ENCODE results near the gene AARSD1.
"Not testable (repeated sequence)": the region's sequence is repeated elsewhere in the genome, so short reads cannot be mapped to it uniquely, and the experiment has no call there.

Gene AARSD1

DNA sequence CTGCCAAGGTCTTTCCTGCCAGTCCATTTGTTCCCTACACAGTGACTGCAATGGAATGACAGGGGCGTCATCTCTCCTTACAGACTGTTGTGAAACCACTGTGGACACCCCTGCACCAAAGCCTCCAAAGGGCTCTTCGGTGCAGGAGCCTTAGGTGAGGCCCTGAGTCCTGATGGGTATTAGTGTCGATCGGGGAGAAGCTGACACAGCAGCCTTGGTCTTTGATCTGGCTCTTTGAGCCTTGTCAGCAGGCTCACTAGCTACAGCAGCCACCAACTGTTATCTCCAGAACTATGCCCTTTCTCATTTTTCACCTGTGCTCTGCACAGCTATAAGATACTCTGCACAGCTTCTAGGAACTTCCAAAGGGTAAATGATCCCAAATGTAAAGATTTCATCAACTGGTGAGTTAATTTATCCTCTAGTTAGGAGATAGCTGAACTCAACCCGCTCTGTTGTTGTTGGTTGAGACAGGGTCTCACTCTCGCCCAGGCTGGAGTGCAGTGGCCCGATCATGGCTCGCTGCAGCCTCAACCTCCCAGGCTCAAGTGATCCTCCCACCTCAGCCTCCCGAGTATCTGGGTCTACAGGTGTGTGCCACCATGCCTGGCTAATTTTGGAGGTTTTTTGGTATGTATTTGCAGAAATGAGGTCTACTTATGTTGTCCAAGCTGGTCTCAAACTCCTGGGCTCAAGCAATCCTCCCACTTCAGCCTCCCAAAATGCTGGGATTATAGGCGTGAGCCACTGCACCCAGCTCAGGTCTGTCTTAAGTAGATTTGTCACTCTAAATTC is 44.0 kb downstream of the AARSD1 start:
- DNase-seq (ENCODE audit: low read depth): no peak

DNA sequence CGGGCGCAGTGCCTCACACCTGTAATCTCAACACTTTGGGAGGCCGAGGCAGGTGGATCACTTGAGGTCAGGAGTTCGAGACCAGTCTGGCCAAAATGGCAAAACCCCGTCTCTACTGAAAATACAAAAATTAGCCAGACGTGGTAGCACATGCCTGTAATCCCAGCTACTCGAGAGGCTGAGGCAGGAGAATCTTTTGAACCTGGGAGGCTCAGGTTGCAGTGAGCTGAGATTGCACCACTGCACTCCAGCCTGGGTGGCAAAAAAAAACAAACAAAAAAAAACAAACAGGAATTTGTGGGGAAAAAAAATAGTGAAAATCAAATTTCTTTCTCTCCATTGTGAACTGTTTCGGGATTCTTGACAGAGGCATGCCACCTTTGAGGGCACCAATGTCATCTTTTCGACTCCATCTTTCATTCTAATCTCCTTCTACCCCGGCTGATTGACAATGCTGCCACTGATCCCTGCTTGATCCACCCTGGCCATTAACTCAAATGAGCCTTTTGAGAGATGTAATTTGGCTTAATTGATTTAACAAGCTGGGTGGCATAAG is 44.7 kb downstream of the AARSD1 start:
- DNase-seq (ENCODE audit: low read depth): not testable (repeated sequence)

DNA sequence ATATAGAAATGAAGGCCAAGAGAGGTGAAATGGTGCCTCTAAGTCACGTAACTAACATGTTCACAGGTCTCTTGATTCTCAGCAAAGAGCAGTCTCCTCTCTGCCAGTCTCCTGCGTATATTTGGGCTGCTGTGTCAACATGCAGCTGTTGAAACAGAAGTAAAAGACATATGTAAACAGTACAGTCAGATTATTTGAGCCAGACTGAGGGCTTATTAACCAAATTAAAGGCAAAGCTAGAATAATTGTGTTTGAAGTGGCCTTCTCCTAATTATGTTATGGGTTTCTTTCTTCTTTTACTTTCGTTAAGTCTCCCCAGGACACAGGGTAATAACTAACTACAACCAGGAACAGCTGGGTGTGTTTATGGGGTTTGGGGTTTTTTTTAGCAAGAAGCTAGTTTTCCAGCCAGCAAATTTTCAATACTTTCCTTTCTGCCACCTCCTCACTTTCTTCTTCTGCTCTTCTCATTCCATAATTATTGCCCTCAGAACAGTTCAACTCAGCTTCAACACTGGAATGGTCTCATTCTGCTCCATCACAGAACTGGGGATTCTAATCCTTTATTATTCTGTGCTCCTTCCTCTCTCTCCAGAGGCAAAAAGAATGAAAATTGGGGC is 45.2 kb downstream of the AARSD1 start:
- DNase-seq (ENCODE audit: low read depth): no peak

- DNase-seq (ENCODE audit: low read depth): no peak
Measured at GRCh38 chr17:42917236-42917603, 47.0 kb downstream of the AARSD1 start.

DNA sequence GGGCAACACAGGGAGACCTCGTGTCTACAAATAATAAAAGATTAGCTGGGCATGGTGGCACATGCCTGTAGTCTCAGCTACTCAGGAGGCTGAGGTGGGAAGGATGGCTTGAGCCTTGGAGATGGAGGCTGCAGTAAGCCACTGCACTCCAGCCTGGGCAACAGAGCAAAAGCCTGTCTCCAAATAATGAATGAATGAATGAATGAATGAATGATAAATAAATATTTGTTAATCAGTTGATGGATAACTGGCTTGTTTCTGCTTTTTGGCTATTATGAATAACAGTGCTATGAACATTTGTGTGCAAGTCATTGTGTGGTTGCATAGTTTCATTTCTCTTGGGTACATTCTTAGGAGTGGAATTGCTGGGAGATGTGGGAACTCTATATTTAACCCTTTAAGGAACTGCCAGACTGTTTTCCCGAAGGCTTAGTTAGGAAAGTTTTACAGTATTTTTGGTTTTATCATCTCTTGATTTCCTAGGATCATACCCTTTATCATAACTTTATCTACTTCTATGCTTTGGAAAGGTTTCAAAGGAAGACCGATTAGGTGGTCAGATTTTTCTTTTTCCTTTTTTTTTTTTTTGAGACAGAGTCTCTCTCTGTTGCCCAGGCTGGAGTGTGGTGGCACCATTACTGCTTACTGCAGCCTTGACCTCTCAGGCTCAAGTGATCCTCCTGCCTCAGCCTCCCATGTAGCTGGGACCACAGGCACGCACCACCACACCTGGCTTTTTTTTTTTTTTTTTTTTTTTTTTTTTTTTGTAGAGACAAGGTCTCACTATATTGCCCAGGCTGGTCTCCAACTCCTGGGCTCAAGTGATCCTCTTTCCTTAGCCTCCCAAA is 47.6 kb downstream of the AARSD1 start:
- not testable (repeated sequence) for DNase-seq (ENCODE audit: low read depth)

- not testable (repeated sequence) for DNase-seq (ENCODE audit: low read depth)
Measured at GRCh38 chr17:42915288-42915687, 49.0 kb downstream of the AARSD1 start.

DNA sequence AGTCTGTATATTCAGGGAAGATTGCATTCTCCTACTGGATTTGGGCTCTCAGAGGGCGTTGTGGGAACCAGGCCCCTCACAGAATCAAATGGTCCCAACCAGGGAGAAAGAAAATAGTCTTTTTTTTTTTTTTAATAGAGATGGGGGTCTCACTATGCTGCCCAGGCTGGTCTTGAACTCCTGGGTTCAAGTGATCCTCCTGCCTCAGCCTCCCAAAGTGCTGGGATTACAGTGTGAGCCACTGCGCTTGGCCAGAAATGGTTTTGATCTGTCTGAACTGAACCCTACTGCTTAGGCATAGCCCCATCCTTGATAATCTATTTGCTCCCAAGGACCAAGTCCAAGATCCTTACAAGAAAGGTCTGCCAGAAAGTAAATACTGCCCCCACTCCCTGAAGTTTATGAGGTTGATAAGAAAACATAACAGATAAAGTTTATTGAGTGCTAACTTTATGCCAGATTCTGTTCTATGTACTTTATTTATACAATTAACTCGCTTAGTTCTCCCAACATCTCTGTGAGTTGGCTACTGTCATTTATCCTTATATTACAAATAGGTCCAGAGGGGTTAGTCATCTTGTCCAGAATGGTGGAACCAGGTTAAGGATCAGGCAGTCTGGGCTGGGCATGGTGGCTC is 50.2 kb downstream of the AARSD1 start:
- DNase-seq (ENCODE audit: low read depth): no peak

GRCh38 chr17:42913522-42913921 is 50.7 kb downstream of the AARSD1 start:
- no peak for DNase-seq (ENCODE audit: low read depth)

DNA sequence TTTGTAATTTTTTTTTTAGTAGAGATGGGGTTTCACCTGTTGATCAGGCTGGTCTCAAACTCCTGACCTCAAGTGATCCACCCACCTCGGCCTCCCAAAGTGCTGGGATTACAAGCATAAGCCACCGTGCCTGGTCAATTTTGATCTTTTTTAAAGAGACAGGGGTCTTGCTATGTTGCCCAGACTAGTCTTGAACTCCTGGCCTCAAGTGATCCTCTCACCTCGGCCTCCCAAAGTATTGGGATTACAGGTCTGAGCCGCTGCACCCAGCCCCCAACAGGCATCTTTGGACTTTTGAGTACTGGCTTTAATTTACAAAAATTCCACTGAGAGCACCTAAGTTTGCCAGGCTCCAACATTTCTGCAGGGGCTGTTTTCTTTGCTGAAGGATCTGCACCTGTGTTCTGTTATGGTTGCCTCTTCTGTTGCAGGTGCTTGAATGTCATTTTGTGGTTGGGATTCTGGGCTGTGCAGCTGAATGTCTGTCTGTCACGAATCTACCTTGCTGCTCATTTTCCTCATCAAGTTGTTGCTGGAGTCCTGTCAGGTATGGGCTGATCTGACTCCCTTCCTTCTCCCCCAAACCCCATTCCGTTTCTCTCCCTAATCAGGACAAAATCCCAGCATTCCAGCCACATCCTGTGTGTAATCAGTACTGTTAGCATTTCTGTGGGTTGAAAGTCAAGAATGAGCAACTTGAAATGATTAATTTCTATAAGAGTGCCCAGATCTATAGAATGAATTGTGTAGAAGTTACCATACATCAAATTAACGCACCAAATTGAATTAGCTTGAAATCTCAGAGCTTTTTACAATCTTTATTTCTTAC is 55.2 kb downstream of the AARSD1 start:
- DNase-seq (ENCODE audit: low read depth): no peak

- DNase-seq (ENCODE audit: low read depth): no peak
Measured at GRCh38 chr17:42906772-42907446, 57.3 kb downstream of the AARSD1 start.

DNA sequence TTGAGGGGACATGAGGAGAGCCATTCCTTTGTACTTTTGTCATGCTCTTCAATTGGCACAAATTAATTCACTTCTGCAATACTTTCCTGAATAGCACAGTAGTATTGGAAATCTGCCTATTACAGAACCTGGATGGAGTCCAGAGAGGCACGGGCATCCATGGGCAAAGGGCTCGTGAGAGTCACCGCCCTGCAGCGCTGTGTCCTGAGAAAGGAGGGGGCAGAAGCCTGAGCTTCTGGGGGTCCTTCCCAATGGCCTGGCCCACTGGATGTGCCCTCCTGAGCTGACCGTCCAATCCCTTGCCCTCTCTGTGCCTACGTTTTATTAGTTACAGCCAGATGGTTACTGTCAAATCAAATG is 60.2 kb downstream of the AARSD1 start:
- no peak for DNase-seq (ENCODE audit: low read depth)

GRCh38 chr17:42901535-42902229 is 62.6 kb downstream of the AARSD1 start:
- DNase-seq (ENCODE audit: low read depth): no peak
